Mammary epithelial cell (primary cell): ENCODE results near the gene SAMHD1.

ENCODE experiments used
- EZH2 ChIP-seq: IDR thresholded peaks from 2 replicates; pipeline ENCODE4 v1.6.1; 2012; ENCODE audit warnings: low read length, inconsistent platforms, borderline replicate concordance
- TF ChIP-seq, protein P1 (sequence below), 2 donors: IDR thresholded peaks in 1 of 2; conservative IDR thresholded peaks in 1 of 2; 2 replicates each; pipeline ENCODE4 v1.5.1; 2011 to 2012; ENCODE audit warnings: inconsistent platforms in 2 of 2, low read length in 2 of 2, mild to moderate bottlenecking in 2 of 2, control low read depth in 1 of 2, low read depth in 1 of 2; ENCODE audit not compliant: insufficient read depth in 1 of 2; ENCODE audit errors: extremely low read depth in 1 of 2

DNA sequence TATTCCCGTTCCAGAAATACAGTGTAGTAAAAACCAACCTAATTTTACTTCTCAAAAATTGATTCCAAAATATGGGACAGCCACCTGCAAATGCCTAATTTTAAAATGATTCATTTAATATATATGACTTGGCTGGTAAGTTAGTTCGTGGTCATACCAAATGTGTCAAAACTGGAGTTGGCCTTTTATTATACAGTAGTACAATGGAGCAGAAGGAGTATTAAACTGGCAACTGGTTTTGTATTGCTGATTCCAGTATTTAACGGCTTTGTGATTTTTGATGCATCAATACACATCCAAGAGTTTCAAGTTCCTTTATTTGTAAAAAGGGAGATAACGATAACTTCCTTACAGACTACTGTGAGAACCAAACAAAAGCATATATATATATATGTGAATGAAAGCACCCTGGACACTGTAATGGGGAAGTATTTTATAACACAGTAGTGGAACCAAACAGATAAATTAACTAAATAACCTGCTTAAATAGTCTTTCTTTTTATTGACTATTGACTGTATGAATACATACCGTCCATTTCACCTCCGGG is 24.8 kb downstream of the SAMHD1 start:
- TF ChIP-seq, protein P1, sequence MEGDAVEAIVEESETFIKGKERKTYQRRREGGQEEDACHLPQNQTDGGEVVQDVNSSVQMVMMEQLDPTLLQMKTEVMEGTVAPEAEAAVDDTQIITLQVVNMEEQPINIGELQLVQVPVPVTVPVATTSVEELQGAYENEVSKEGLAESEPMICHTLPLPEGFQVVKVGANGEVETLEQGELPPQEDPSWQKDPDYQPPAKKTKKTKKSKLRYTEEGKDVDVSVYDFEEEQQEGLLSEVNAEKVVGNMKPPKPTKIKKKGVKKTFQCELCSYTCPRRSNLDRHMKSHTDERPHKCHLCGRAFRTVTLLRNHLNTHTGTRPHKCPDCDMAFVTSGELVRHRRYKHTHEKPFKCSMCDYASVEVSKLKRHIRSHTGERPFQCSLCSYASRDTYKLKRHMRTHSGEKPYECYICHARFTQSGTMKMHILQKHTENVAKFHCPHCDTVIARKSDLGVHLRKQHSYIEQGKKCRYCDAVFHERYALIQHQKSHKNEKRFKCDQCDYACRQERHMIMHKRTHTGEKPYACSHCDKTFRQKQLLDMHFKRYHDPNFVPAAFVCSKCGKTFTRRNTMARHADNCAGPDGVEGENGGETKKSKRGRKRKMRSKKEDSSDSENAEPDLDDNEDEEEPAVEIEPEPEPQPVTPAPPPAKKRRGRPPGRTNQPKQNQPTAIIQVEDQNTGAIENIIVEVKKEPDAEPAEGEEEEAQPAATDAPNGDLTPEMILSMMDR (conservative IDR thresholded peaks at IDR 0.05 in 1 of 2, IDR thresholded peaks at IDR 0.05 in 1 of 2; ENCODE audit: extremely low read depth in 1 of 2, insufficient read depth in 1 of 2, low read depth in 1 of 2, low read length in 2 of 2): no peak
- no peak for TF ChIP-seq EZH2
